DND-41 (cell line): ENCODE measurements around the gene IHH.

Experiments used
- ATAC-seq: fragments of 200-7000 bp; cut with Tn5 transposase; 3 replicates; pipeline ENCODE4 v1.9.1; 2021; ENCODE audit warnings: low read depth; ENCODE audit not compliant: insufficient read depth
- DNase-seq: peaks from one replicate; pipeline ENCODE4 v3.0.0-alpha.2; 2020
- H2AFZ ChIP-seq: 2 replicates; pipeline ENCODE4 v1.6.0; 2012; ENCODE audit warnings: low read depth, low read length
- H3K27ac ChIP-seq: 2 replicates; pipeline ENCODE4 v1.5.1; 2012; ENCODE audit warnings: low read length, inconsistent platforms
- H3K27me3 ChIP-seq: fragments of 200-600 bp; sonication (generic); 2 replicates; pipeline ENCODE4 v1.6.0; 2012; ENCODE audit warnings: low read length, mild to moderate bottlenecking, inconsistent platforms; ENCODE audit not compliant: insufficient read depth, poor library complexity
- H3K36me3 ChIP-seq: 2 replicates; pipeline ENCODE4 v1.5.1; 2012; ENCODE audit warnings: low read length, inconsistent platforms; ENCODE audit not compliant: insufficient read depth
- H3K4me1 ChIP-seq: 2 replicates; pipeline ENCODE4 v1.5.1; 2012; ENCODE audit warnings: mild to moderate bottlenecking, low read length; ENCODE audit not compliant: insufficient read depth
- H3K4me2 ChIP-seq: 2 replicates; pipeline ENCODE4 v1.6.0; 2012; ENCODE audit warnings: mild to moderate bottlenecking, moderate library complexity, low read length, inconsistent platforms; ENCODE audit not compliant: insufficient read depth
- H3K4me3 ChIP-seq, 2 experiments: fragments of 200-600 bp in 1 of 2; shearing (Covaris generic) in 1 of 2; 2 replicates each; pipeline ENCODE4 v1.5.1; 2012 to 2016; ENCODE audit warnings: inconsistent platforms in 2 of 2, low read length in 2 of 2, mild to moderate bottlenecking in 2 of 2, low read depth in 1 of 2, moderate library complexity in 1 of 2
- H3K79me2 ChIP-seq: 2 replicates; pipeline ENCODE4 v1.6.0; 2012; ENCODE audit warnings: low read length, inconsistent platforms; ENCODE audit not compliant: insufficient read depth
- H3K9ac ChIP-seq: 2 replicates; pipeline ENCODE4 v1.6.0; 2012; ENCODE audit warnings: low read depth, mild to moderate bottlenecking, inconsistent platforms, low read length, moderate library complexity
- H3K9me3 ChIP-seq: 2 replicates; pipeline ENCODE4 v1.5.1; 2012; ENCODE audit warnings: low read length, moderate library complexity, mild to moderate bottlenecking, inconsistent platforms; ENCODE audit not compliant: insufficient read depth, severe bottlenecking
- H4K20me1 ChIP-seq: 2 replicates; pipeline ENCODE4 v1.6.0; 2012; ENCODE audit warnings: low read length; ENCODE audit not compliant: insufficient read depth
- EZH2 ChIP-seq: IDR thresholded peaks from 3 replicates; pipeline ENCODE4 v1.6.1; 2012; ENCODE audit warnings: borderline replicate concordance, low read depth, mild to moderate bottlenecking, moderate library complexity, low read length, inconsistent platforms; ENCODE audit not compliant: severe bottlenecking
- TF ChIP-seq, protein P1 (sequence below): IDR thresholded peaks from 2 replicates; pipeline ENCODE4 v1.5.1; 2012; ENCODE audit warnings: borderline replicate concordance, low read length, moderate library complexity, mild to moderate bottlenecking; ENCODE audit not compliant: poor library complexity, severe bottlenecking; ENCODE audit errors: extremely low read depth

IHH gene

DNA sequence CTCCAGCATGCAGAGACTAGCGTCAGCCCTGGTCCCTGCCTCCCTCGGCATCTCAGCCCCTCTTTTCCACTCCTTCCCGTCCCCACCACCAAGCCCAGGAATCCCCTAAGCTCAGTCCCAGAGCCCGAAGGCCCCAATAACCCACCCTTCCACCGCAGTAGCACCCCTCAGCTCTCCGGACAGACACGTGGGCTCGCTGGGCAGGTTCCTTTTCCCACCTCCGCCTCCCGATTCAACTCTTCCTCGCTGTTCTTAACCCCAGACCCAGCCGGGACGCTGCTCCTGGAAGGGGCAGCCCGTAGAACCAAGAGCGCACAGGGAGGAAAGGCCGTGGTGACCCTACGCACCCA, 1.4 kb downstream of the IHH start:
- TF ChIP-seq, protein P1, sequence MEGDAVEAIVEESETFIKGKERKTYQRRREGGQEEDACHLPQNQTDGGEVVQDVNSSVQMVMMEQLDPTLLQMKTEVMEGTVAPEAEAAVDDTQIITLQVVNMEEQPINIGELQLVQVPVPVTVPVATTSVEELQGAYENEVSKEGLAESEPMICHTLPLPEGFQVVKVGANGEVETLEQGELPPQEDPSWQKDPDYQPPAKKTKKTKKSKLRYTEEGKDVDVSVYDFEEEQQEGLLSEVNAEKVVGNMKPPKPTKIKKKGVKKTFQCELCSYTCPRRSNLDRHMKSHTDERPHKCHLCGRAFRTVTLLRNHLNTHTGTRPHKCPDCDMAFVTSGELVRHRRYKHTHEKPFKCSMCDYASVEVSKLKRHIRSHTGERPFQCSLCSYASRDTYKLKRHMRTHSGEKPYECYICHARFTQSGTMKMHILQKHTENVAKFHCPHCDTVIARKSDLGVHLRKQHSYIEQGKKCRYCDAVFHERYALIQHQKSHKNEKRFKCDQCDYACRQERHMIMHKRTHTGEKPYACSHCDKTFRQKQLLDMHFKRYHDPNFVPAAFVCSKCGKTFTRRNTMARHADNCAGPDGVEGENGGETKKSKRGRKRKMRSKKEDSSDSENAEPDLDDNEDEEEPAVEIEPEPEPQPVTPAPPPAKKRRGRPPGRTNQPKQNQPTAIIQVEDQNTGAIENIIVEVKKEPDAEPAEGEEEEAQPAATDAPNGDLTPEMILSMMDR: no peak
- no peak for TF ChIP-seq EZH2
- H3K4me1 ChIP-seq: no peaks in the 10 kb centered on the region
- ATAC-seq (no peak), DNase-seq (no peak)
- H3K27me3 ChIP-seq: no peaks in the 10 kb centered on the region
- no peak overlapping the region for H3K4me3 ChIP-seq
- H3K9me3 ChIP-seq: no peaks in the 10 kb centered on the region
- no peak overlapping the region for H3K27ac ChIP-seq
- H2AFZ ChIP-seq: no peak overlapping the region
- H3K4me2 ChIP-seq: no peak overlapping the region
- no peaks in the 10 kb centered on the region for H3K36me3 ChIP-seq
- H3K79me2 ChIP-seq: no peaks in the 10 kb centered on the region
- H4K20me1 ChIP-seq: no peaks in the 10 kb centered on the region
- no peak overlapping the region for H3K9ac ChIP-seq

DNA sequence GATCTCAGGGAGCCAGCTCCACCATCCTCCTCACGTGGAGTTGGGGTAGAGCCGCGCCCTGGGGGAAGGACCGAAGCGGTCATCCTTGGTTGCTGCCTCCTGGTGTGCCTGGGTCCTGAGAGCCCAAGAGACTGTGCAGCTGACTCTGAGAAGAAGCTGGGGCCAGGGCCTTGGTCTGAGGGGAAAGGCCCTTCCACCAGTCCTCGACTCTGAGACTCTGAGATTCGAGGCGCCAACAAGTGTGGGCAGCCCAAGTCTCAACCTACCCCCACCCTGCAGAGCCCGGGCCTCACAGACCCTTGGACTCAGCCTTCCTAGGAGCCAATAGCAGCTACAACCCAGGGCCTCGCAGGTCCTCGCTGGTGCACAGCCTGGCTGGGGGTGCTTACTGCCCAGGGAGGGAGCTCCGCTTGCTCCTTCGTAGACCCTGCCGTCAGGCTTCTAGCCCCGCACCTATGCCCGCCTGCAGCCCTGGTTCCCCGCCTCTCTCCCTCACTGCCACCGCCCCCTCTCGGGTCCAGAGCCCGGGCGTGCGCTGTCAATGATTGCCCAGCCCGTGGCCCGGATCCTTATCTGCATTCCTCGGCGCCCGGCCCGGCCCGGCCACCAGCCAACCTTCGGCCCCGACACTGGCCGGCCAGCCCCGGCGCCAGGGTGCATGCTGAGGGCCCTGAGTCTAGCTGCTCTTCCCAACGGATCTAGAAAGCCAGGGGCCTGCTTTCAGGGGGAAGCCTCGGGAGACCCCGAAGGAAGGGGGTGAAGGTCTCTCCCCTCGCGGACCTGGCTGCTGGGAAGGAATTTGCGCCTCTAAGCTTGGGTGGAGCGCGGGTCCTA, 2.0 kb downstream of the IHH start:
- Histone ChIP-seq H3K36me3 (no peaks in the 10 kb centered on the region), H3K27ac (no peak overlapping the region), H3K4me1 (no peaks in the 10 kb centered on the region), H4K20me1 (no peaks in the 10 kb centered on the region), H3K9ac (no peak overlapping the region), H2AFZ (no peak overlapping the region), H3K27me3 (no peaks in the 10 kb centered on the region), H3K79me2 (no peaks in the 10 kb centered on the region), H3K4me2 (no peak overlapping the region), H3K9me3 (no peaks in the 10 kb centered on the region), H3K4me3 (no peak overlapping the region)
- no peak for ATAC-seq
- TF ChIP-seq EZH2: no peak
- no peak for DNase-seq

DNA sequence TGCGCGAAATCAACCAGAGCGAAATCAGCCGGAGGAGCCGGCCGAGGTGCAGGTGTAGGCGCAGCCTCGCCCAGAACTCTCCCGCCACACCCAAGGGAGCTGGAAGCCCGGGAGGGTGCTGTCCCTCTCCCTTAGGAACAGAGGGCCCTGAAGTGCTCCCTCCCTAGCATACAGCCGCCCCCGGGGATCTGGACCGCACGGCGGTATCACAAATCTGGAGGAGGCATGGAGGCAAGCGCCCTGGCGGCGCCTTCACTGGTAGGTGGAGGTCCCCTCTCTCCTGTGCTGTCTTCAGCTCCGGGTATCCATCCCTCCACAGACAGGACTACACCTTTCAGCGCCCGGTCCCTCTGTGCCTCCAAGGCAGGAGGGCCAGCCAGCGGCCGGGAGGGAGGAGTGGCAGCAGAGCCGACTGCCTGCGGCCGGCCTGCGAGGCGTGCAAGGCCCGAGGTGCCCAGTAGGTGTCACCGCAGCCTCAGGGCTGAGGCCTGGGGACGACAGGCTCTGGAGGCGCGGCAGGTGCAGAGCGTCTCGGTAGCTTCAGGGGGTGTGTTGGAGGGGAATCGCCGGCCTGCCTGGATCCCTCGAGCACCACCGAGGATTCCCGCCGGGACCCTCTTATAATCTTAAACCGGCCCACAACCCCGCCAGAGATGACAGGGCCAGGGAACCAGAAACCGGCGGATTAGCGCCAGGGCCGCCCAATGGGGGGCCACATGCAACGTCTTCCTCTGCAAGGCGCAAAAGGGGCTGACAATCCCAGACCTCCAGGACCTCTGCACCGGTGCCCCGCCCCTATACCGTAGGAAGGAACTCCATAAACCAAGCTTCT, 2.8 kb downstream of the IHH start:
- H3K4me2 ChIP-seq: no peak overlapping the region
- H3K79me2 ChIP-seq: no peaks in the 10 kb centered on the region
- TF ChIP-seq, protein P1: peak; percentile 87
- TF ChIP-seq EZH2: no peak
- no peaks in the 10 kb centered on the region for H3K27me3 ChIP-seq
- H3K4me1 ChIP-seq: no peaks in the 10 kb centered on the region
- no peaks in the 10 kb centered on the region for H3K36me3 ChIP-seq
- ATAC-seq (peak; percentile 96), DNase-seq (peak; percentile 66)
- no peak overlapping the region for H3K9ac ChIP-seq
- no peaks in the 10 kb centered on the region for H4K20me1 ChIP-seq
- no peak overlapping the region for H3K4me3 ChIP-seq
- H3K27ac ChIP-seq: no peak overlapping the region
- H2AFZ ChIP-seq: no peak overlapping the region
- H3K9me3 ChIP-seq: no peaks in the 10 kb centered on the region
